ENCODE data around the gene DGCR6.
"Not testable (repeated sequence)": the region's sequence is repeated elsewhere in the genome, so short reads cannot be mapped to it uniquely, and the experiment has no call there.

The DGCR6 gene

DNA sequence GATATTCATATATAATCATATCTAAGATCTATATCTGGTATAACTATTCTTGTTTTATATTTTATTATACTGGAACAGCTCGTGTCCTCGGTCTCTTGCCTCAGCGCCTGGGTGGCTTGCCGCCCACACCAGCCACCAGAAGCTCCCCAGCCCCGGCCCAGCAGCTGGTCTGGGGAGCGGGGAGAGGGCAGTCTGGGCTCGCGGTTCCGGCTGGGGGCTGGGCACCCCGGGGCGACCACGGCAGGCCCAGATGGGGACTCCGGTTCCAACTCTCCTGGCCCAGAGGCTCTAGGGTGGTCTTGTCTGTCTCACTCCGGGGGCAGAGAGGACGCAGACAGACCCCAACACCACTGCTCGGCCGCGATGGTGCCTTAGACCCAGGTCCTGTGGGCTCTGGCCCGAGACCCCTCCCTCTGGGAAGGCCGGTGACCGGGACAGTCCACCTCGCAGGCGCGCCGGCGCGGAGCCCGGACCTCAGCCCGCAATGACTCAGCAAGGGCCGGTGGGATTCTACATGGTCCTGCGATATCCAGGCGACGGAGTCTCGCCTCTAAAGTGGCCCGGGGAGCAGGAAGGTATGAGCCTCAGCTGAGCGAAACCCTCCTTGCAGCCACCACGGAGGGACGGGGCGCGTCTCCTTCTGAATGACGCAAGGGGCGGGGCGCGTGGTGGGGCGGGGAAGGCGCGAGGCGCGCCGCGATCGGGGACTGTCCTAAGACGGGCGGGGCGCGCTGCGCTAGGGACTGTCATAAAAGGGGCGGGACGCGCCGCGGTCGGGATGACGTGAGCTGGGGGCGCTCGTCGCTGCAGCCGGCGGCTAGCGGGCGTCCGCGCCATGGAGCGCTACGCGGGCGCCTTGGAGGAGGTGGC is at the start of gene DGCR6:
Gene DGCR6 (plus strand): TSS at position 781 of the 870 bp plus-strand sequence. CDS start 55 bp downstream, at position 836.
- no peak within 1 kb of the TSS for H3K4me3 ChIP-seq (ENCODE audit: low read depth, low read length)

DNA sequence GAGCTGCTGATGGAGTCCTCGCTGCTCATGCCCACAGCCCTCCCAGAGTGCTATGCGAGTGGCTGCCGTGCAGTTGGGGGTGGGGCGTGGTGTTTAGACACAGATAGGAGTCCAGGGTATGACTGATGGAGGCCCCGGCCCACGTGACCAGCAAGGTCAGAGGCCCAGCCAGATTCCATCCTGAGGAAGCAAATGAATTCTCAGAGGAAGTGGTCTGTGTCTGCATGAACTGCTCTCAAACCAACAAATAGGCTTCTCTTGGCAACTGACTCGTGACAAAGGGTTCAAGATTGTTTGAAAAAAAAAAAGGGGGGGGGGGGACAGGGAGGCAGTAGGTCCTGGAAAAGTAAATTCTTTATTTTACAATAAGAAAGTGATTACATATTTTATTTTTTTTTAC is 46.8 kb upstream of the DGCR6 start:
- not testable (repeated sequence) for H3K4me3 ChIP-seq (ENCODE audit: low read depth, low read length)

DNA sequence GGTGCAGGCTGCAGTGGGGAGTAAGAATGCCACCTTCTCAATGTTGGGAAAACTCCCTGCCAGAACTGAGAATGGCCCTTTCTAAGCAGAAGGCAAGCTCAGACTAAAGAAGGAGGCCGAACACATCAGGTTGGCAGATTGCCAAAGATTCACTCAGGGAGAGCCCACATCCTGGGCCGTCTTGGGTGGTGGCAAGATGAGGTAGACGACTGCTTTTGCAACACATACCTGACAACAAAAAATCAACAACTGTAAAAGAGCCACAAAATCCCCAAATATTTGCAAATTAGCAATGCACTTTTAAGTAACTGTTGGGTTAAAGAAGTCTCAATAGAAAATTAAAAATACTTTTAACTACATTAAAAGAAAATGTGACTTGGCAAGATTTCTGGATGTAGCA is 24.9 kb upstream of the DGCR6 start:
- H3K4me3 ChIP-seq (ENCODE audit: low read depth, low read length) = not testable (repeated sequence)

DNA sequence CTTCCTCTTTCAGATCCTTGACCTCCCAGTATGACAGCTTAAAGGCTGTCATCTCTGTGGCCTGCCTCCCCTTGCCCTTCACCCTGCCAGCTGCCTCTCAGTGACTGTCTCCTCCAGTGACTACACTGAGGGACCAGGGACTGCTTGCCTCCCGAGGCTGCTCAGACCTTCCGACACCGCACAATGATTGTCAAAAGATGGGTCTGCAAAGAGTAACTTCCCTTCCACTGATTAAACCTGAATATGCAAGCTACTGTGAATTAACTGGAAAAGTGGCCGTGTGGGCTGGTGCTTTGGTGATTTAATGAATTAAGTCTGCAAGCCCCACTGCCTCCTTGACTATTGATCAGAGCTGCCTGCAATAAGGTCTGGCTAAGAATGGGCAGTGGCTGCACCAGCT is 21.7 kb upstream of the DGCR6 start:
- H3K4me3 ChIP-seq (ENCODE audit: low read depth, low read length) = not testable (repeated sequence)

DNA sequence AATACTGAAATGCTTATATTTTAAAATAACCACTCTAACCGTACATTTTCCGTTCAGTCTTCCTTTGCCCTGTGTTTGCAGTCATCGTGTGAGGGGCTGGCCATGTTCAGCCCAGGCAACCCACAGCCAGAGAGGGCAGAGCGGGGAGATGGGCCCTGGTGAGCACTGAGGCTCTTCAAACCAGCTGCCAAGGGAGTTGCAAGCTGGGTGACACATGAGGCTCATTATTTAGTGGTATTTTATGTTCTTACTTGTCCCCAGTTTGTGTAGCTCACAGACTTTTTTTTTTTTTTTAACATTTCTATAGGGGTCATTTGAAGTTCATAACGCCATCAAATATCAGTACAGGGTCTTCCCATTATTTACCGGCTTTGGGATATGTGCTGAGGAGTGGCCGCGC is 18.0 kb upstream of the DGCR6 start:
- no peak overlapping the region for H3K4me3 ChIP-seq (ENCODE audit: low read depth, low read length)

DNA sequence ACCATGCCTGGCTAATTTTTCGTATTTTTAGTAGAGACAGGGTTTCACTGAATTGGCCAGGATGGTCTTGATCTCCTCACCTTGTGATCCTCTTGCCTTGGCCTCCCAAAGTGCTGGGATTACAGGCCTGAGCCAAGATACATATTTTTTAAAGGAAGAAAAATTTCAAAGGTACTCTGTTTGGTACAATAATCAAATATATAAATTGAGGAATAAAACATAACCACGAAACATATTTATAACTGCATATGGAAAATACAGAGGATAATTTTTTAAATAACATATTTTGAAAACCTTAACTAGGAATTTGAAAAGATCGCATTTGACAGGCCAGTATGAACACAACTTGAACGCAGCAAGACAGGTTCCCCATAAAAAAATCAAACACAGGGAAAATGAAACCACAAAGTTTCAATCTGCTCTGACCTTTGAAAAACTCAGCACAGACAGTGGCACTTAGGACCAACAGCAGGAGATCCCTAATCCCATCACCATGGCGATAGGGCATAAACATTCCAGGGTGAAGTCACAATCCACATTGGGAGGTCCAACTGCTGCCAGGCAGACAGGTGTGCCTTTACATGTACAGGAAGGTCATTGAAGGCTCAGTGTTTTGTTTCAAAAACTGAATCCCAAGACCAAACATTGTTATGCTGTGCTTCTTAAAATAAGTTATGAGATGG is 15.5 kb upstream of the DGCR6 start:
- H3K4me3 ChIP-seq (ENCODE audit: low read depth, low read length) = not testable (repeated sequence)

DNA sequence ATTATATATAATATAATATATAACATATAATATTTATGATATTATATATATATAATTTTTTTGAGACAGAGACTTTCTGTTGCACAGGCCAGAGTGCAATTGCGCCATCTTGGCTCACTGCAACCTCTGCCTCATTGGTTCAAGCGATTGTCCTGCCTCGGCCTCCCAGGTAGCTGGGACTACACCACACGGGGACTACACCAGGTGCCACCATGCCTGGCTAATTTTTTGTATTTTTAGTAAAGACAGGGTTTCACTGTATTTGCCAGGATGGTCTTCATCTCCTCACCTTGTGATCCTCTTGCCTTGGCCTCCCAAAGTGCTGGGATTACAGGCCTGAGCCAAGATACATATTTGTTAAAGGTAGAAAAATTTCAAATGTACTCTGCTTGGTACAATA is 12.3 kb upstream of the DGCR6 start:
- H3K4me3 ChIP-seq (ENCODE audit: low read depth, low read length) = not testable (repeated sequence)

DNA sequence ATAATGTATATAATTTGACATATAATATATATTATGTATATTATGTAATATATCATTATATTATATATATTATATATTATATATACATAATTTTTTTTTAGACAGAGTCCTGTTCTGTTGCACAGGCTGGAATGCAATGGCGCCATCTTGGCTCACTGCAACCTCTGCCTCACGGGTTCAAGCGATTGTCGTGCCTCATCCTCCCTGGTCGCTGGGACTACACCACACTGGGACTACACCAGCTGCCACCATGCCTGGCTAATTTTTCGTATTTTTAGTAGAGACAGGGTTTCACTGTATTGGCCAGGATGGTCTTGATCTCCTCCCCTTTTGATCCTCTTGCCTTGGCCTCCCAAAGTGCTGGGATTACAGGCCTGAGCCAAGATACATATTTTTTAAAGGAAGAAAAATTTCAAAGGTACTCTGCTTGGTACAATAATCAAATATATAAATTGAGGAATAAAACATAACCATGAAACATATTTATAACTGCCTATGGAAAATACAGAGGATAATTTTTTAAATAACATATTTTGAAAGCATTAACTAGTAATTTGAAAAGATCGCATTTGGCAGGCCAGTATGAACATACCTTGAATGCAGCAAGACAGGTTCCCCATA is 10.0 kb upstream of the DGCR6 start:
- not testable (repeated sequence) for H3K4me3 ChIP-seq (ENCODE audit: low read depth, low read length)

DNA sequence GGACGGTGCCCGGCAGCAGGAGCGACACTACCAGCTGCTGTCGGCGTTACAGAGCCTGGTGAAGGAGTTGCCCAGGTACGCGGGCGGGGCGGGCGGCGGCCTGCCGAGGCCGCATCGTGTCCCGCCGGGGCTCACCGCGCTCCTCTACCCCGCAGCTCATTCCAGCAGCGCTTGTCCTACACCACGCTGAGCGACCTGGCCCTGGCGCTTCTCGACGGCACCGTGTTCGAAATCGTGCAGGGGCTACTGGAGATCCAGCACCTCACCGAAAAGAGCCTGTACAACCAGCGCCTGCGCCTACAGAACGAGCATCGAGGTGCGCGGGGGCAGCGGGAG is 258 bp downstream of the DGCR6 start:
- not testable (repeated sequence) for H3K4me3 ChIP-seq (ENCODE audit: low read depth, low read length)

DNA sequence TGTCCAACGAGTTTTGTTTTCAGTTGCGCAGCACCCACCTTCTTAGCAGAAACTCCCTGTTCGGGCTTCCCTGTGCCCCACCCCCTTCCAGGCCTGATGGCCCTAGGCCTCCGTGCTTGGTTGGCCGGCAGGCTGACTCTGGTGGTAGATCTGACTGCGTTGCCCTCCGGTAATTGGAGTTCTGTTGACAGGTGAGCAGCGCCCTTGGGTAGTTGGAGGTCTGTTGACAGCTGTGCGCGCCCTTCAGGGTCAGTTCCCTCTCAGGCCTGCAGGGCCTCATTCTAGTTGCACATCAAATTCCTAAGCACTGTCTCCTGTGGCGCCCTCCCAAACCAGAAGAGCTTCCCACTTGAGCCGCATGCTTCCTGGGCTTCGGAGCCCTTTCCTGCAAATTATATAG is 776 bp downstream of the DGCR6 start:
- H3K4me3 ChIP-seq (ENCODE audit: low read depth, low read length) = no peak overlapping the region

DNA sequence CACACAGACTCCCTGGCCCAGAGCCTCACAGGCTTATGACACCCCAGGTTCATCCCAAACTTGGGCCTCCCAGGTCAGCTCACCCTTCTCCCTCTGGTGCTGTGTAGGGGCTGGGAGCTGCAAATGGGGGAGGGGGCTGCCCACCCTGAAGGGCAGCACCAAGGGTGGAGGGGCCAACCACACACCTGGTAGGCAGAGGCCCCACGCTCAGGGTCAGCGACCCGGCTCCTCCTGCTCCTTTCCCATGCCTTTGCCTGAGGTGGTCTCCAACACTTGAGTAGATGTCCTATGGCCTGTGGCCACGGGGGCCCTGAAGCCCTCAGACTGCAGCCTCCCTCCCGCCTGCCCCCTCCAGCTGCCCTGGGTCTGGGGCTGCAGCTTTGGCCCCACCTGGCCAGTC is 3.4 kb downstream of the DGCR6 start:
- no peak overlapping the region for H3K4me3 ChIP-seq (ENCODE audit: low read depth, low read length)

DNA sequence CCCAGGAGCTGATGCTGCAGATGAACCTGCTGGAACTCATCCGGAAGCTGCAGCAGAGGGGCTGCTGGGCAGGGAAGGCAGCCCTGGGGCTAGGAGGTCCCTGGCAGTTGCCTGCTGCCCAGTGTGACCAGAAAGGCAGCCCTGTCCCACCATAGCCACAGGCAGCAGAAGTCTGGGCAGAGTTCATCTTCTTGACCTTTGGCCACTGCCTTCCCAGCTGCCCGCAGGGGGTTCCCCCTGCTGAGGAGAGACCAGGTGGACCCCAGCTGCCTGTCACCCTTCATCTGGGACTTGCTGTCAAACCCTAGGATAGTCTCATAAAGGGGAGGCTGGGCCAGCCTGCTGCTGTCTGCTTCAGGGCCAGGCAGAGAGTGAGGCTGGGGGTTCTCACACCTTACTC is 5.4 kb downstream of the DGCR6 start:
- H3K4me3 ChIP-seq (ENCODE audit: low read depth, low read length) = not testable (repeated sequence)

DNA sequence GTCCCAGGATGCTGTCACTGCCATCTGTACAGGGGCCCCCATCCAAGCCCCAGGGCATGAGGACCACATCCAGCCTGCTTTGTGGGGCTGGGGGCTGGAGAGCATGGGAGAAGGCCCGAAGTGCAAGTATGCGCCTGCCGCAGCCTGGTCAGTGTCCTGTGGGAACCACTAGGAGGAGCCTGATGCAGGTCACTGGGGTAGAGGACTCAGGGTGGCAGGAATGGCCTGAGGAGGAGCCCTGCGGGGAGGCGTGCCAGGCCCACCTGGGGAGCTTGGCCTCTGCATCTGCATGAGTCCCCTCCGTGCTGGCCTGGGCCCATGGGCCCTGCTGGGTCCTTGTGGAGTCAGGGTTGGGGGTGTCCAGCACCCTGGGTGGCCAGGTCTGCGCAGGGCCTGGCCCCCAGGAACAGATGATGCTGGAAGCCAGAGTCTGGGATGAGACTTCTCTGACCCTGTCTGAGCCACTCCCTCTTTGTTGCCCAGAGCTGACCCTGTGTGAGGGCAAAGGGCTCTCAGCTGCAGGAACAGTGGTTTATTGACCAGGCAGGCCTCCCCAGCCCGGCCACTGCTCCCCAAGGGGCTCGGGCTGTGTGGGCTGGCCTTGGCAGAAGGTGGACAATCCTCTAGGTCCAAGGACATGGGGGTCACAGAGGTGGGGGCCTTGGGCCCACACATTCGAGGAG is 6.3 kb downstream of the DGCR6 start:
- H3K4me3 ChIP-seq (ENCODE audit: low read depth, low read length) = not testable (repeated sequence)

DNA sequence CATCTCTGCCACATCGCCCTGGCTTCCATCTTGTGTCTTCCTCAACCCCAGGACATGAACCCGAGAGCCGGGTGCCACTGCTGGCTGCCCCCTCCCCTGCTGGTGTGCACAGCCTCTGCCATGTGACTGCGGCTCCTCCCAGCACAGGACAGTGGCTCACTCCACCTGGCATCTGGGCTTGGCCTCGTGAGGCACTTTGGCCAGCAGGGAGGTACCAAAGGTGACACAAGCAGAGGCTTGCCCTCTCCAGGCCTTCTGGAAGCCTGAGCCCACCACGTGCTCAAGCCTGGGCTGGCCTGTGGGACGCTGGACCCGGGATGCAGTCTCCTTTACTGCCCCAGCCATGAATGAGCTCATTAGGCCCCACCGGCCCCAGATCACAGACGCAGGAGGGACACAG is 8.4 kb downstream of the DGCR6 start:
- not testable (repeated sequence) for H3K4me3 ChIP-seq (ENCODE audit: low read depth, low read length)

DNA sequence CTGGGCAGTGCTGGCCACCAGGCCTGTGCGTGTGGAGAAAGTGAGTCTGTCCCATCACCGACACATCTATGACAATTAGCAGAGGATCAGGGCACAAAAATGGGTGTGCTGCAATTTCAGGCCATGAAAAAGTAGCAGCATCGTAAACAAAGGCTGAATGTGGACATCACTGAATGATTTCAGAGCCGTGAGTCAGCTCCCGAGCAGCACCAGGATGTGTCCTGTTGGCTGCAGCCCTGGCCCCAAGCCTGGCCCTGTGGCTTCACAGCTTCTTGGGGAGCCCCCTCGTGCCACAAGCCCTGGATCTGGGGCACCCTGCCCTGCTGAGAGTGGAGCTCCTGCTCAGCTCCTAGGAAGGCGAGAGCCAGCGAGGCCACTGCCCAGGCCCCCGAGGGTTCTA is 9.4 kb downstream of the DGCR6 start:
- not testable (repeated sequence) for H3K4me3 ChIP-seq (ENCODE audit: low read depth, low read length)

DNA sequence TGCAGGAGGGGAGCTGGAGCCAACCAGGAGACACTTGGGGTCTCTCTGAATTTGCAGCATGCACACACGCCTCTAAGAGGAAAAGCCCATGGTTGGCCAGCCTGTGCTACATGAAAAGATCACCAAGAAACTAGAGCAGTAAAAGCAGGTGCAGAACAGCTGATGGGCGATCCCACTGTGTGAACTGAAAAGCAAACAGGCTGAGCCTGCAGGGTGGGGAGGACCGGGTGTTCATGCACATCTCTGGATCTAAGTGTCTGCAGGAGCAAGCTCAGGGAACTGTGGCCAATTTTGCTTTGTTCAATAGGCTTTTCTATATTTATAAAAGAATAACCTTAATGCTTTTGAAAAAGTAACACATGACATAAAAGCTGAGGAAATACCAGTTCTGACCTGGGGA is 11.7 kb downstream of the DGCR6 start:
- H3K4me3 ChIP-seq (ENCODE audit: low read depth, low read length) = not testable (repeated sequence)

DNA sequence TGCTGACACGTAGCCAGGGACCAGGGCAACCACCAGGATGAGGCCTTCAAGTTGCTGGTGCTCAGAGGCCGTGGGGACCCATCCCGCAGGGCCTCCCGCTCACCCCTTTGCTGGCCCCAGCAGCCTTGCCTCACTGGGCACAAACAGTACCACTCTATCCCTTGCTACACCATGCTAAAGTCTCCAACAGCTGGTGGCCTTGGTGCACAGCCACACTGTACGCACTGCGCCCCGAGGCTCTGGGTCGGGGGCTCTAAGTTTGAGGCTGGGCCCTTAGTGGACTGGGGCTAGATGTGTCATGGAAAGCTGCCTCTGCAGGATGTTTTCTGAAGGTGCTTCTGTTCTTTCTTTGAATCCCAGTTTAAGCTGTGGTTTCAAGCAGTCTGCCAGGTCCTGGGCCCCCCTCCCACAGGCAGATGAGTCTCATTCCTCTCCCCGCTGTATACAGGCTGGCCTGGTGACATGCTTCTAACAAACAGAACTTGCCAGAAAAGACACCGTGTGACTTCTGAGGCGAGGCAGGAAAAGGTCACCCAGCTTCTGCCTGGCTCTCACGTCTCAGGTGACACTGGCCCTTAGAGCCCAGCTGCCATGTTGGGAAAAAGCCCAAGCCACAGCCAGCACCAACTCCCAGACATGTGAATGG is 14.3 kb downstream of the DGCR6 start:
- H3K4me3 ChIP-seq (ENCODE audit: low read depth, low read length) = not testable (repeated sequence)

DNA sequence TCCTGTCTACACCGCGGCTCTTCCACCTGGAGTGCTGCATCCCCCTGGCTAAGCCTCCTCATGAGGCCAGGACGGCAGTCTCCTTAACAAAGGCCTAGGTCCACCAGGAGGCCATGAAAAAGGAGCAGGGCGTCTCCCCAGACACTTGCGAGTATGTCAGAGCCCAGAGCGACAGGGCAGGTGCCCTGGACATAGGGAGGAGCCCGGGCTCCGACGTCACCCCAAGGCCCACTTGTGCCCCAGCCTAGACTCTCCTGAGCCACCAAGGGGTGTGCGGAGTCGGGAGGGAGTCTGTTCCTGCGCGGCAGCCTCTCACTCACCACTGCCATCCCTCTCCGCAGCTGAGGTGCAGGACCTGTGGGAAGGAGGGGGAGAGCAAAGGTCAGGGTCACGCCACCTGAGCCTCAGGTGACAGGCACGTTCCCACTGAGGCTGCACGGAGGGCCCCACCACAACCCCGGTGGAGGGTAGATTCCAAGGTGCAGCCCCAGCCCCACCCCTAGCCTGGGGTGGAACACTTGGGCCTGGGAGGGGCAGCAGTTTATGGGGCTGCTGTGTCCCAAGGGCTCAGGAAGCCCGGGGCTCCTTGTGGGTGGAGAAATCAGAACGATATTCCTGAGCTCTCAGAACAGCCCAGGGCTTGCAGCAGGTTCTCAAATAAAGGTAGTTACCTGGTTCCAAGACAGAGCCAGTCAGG is 19.4 kb downstream of the DGCR6 start:
- H3K4me3 ChIP-seq (ENCODE audit: low read depth, low read length) = no peak overlapping the region

DNA sequence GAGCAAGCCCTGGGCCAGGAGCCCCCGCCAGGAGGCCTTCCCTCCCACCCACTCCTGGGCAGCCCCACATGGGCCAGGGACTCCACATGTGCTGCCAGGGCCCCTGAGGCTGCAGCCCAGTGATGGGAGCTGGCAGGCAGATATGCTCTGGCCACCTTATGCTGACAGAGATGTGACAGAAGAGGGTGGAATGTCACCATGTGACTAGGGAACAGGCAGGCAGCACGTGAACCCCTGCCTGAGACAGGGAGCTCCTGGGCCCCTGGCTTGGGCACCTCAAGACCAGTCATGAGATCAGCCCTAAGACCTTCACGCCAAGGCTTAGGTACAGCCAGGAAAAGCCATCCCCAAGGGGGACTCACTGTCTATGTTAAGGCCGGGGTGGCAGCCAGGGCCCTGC is 20.9 kb downstream of the DGCR6 start:
- H3K4me3 ChIP-seq (ENCODE audit: low read depth, low read length) = no peak overlapping the region

DNA sequence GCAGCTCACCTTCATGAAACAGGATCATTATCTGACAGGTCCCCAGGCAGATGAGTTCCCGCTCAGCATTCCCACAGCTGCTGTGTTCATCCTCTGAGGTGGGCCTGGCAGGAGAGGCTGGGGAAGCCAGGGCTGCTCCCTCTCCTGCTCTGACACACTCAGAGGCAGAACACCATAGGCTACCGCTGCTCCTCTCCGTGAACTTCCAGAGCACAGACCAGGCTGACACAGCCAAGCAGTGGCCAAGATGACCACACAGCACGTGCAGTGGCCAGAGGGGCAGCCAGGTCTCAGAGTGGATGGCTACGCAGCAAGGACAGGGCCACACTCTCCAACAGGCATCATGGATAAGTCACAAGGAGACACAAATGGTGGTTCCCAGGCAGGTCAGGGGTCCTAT is 21.5 kb downstream of the DGCR6 start:
- H3K4me3 ChIP-seq (ENCODE audit: low read depth, low read length) = no peak overlapping the region

DNA sequence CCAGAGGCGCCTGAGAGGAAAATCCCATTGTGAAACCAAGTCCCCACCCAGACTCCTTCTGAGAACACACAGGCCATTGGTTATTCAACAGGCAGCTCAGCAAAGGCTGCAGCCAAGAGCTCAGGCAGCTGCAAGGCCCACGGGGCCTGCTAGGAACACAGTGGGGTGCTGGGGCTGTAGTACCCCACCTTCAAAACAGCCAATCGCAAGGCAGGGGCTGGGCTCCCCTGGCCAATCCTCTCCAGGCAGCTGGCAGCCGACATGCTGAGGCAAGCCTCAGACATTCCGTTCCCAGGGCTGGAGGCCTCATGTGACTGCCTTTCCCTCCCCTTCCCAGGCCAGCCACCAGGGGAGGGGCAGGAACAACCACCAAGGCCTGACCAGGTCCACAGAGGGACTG is 23.3 kb downstream of the DGCR6 start:
- H3K4me3 ChIP-seq (ENCODE audit: low read depth, low read length) = no peak overlapping the region

All from iPS-11a (cell line).